GM13976 (cell line): Measurements from ENCODE around the gene GIGYF1.

Experiments used
- DNase-seq: peaks from one replicate; pipeline ENCODE4 v3.0.0; 2012; ENCODE audit warnings: low spot score
- CTCF ChIP-seq: IDR thresholded peaks from 2 replicates; pipeline ENCODE4 v1.5.1; 2012; ENCODE audit warnings: borderline replicate concordance, mild to moderate bottlenecking; ENCODE audit not compliant: insufficient read depth; ENCODE audit errors: extremely low read depth, missing control alignments, control extremely low read depth
- in situ Hi-C: fragments of 300-500 bp; cut with MboI; formaldehyde crosslinking; loops from one replicate; pipeline ENCODE4 v1.12.0; 2022; ENCODE audit warnings: low sequenced_read_pairs, mixed read lengths, inconsistent platforms; ENCODE audit not compliant: unreplicated experiment

The GIGYF1 gene

DNA sequence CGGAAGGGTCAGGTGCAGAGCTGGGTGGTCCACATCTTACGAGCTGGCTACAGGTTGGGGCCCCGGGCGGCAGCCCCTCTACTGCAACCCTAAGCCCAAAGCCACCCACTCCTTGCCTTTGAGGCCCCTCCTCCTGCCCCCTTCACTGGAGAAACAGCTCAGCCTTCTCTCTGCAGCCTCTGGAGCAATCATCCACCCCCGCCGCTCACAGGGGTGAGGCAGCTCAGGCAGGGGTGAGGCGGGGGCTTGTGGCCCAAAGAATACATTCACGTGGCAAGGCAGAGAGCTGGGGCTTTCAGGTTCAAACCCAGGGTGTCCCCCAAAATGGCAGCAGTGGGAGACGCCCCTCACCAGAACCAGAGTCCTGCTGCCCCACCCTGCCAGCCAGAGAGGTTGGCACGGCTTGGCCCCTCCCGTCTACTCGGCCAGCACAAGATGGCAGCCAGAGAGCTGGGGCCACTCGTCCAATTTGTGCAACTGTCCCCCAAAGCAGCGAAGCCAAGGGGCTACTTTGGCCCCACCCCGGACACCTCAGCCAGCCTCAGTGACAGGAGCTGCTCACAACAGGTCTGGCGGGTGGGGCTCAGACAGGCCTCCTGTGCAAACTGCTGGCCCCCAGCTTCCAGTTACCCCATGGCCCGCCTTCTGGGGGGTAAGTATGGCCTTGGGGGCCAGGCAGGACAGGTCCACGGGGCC lies 13.3 kb downstream of the GIGYF1 start:
- DNase-seq = peak; percentile 32
- in situ Hi-C loops = no loop called here
- no peak for TF ChIP-seq CTCF

DNA sequence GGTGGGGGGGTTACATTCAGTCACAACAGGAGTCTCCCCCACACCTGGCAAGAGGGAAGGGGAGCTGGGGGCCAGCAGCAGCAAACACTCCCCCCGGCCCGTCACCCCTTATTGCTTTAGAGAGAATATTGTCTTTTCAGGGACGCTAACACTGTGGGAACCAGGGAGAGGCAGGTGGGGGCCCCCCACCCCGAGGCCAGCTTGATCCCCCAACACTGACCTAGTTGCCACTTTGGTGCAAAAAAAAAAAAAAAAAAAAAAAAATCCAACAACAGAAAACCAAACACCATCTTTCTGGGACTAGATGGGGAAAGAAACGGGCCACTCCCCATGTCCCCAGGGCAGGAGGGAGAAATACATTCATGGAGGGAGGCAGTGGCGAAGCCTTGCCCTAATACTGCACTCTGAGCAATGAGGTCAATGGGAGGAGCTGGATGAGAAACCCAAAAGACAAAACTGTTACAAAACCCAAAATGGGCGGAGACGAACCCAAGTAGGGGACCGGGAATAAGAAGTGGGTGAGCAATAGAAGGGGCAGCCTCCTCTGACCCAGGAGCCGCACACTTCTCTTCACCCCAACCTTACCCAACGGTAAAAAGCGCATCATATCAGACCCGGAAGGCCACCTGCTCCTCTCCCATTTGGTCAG lies 14.0 kb downstream of the GIGYF1 start:
- in situ Hi-C loops = no loop called here
- TF ChIP-seq CTCF = no peak
- DNase-seq = peak; percentile 20

DNA sequence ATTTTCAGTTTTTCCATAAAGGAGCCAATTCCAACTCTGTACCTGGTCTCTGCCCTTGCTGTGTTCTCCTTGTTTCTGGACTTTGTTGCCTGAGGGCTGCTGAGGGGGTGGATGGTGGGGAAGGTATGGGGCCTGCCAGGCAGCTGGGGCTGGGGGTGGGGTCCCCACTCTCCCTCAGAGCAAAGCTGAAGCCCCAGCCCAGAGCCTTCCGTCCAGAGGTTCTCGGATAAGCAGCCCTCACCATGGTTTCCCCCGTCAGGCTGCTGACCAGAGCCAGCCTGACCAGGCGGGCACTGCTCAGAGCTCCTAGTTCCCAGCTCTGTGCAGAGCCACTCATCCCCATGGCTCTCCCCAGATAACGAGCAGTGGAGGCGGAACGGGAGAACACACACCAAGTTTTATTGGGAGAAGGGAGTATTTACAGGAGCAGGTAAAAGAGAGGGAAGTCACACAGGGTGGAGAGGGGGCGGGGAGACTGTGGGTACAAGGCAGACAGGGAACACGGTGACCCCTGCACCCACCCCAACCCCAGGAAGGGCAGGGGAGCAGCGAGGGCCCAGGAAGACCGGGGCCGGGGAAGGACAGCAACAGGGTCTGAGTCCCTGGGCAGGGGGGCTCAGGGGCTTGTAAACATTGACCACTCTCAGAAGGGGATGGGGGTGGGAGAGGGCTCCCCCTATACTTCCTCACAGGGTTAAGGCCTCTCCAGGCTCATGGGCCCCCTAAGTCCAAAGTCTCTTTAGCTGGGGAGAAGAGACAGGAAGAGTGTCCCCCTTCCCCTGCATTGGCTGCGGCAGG lies 14.7 kb downstream of the GIGYF1 start:
- TF ChIP-seq CTCF = no peak
- no peak for DNase-seq
- in situ Hi-C loops = no loop called here

DNA sequence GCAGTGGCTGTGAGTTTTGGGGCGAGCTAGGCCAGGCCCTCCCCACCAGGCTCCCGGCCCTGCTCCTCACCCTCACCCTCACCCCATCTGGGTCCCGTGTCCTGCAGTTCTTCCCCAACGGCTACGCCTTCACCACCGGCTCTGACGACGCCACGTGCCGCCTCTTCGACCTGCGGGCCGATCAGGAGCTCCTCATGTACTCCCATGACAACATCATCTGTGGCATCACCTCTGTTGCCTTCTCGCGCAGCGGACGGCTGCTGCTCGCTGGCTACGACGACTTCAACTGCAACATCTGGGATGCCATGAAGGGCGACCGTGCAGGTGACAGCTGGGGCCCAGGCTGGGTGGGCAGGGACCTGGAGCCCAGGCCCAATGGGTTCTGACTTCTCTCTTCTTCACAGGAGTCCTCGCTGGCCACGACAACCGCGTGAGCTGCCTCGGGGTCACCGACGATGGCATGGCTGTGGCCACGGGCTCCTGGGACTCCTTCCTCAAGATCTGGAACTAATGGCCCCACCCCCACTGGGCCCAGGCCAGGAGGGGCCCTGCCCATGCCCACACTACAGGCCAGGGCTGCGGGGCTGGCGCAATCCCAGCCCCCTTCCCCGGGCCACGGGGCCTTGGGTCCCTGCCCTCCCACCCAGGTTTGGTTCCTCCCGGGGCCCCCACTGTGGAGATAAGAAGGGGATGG lies 15.6 kb downstream of the GIGYF1 start:
- TF ChIP-seq CTCF = no peak
- in situ Hi-C loops = no loop called here
- DNase-seq = no peak

DNA sequence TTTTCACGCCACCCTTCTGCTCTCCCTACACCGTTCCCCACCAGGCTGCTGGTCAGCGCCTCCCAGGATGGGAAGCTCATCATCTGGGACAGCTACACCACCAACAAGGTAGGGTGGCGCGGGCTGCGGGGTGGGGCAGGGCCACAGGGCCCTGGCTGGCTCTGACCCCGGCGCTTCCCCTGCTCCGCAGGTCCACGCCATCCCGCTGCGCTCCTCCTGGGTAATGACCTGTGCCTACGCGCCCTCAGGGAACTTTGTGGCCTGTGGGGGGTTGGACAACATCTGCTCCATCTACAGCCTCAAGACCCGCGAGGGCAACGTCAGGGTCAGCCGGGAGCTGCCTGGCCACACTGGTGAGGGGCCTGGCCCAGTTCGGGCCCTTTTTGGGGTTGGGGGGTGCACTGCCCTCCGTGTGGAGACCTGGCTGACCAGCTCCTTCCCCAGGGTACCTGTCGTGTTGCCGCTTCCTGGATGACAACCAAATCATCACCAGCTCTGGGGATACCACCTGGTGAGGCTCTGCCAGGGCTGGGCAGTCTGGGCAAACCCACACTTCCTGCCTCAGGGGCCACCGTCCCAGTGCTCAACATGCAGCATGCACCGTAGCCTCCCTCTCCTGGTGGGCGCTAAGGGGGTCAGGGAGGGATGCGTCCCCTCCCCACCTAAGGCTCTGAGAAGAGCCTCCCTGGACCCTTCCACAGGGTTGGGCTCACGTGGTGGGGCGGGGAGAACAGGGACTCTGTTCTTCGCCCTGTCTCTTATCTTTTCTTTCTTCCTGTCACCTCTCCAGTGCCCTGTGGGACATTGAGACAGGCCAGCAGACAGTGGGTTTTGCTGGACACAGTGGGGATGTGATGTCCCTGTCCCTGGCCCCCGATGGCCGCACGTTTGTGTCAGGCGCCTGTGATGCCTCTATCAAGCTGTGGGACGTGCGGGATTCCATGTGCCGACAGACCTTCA lies 16.5 kb downstream of the GIGYF1 start:
- DNase-seq = no peak
- in situ Hi-C loops = no loop called here
- TF ChIP-seq CTCF = no peak
